SH-SY5Y (cell line): Measurements from ENCODE around the gene PTEN.

Source experiments
- GATA2 ChIP-seq: IDR thresholded peaks from 2 replicates; pipeline ENCODE4 v1.6.1; 2011; ENCODE audit warnings: mild to moderate bottlenecking, low read depth, low read length
- GATA3 ChIP-seq: IDR thresholded peaks from 2 replicates; pipeline ENCODE4 v1.6.1; 2011; ENCODE audit warnings: low read depth, mild to moderate bottlenecking, low read length, moderate library complexity

- TF ChIP-seq GATA3 (no peak), GATA2 (no peak)
These were observed 141.0 kb downstream of the PTEN start for GRCh38 chr10:88004451-88004850.
